ENCODE results near the gene SEC14L5.

GRCh38 chr16:4917117-4917516 lies 41.0 kb upstream of the SEC14L5 start:
- no peak for TF ChIP-seq CTCF (IDR thresholded peaks at IDR 0.05; ENCODE audit: poor library complexity)
- no peak for TF ChIP-seq EZH2 (IDR thresholded peaks at IDR 0.05; ENCODE audit: borderline replicate concordance)
- TF ChIP-seq EZH2phosphoT487 (IDR thresholded peaks at IDR 0.05; ENCODE audit: low read depth, severe bottlenecking, unreplicated experiment): no peak
